ENCODE data around the gene DEDD2. TPM values are rescaled to one million over a fixed set of nuclear protein-coding genes. Genes with fewer than 3 reads are reported as not detected.
"Not testable (repeated sequence)": the region's sequence is repeated elsewhere in the genome, so short reads cannot be mapped to it uniquely, and the experiment has no call there.

DEDD2 gene, protein sequence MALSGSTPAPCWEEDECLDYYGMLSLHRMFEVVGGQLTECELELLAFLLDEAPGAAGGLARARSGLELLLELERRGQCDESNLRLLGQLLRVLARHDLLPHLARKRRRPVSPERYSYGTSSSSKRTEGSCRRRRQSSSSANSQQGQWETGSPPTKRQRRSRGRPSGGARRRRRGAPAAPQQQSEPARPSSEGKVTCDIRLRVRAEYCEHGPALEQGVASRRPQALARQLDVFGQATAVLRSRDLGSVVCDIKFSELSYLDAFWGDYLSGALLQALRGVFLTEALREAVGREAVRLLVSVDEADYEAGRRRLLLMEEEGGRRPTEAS
- 10 to 100 TPM; 28.5 to 41.3 (median 36.3) TPM for total RNA-seq
- 10 to 100 TPM; 42.2 to 87.6 (median 49.9) TPM for polyA plus RNA-seq

DNA sequence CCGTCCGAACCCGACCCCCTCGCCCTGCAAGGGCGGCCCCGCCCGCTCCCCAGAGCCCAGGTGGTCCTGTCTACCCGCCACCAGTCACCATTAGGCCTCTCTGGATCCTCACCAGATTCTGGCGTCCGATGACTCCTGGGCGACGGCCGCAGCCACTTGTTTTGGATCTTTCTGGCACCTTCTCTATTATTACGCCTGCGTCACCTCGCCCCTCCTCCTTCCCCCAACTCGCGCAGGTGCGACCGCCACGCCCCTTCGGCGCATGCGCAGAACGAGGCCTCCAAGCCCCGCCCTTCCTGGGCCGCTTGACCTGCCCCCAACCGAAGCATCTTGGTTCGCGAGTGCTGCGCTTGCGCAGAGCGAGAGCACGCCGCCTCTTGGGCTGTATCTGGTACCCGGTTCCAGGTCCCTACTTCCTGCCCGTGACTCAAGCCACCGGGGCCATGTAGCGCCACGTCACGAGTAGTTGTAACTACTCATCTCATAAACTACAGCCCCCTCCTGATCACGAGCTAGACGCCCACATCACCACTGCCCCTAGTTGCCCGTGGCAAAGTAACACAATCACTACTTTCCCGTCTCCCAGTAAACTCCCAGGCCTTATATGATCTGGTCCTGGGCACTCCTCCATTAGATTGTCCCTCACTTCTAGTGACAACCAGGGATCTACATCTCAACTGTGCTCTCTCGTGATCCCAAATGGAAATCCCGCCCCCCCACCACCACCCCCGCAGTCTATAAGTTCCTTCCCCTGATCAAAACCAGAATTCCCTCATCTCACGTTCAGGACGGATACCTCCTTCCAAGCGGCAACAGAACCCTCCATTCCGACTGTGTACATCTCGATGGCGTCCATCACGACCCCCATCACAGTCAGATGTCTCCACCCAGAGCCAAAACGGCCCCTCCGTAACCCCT, at the start of gene DEDD2:
Gene DEDD2 (minus strand): TSS at position 158 of the 918 bp plus-strand sequence. CDS start 670 bp downstream, outside the sequence.
- H3K4me1 ChIP-seq = peaks cover 0 to 48% (median 46%) of the 10 kb centered on the region in 4 donors

DNA sequence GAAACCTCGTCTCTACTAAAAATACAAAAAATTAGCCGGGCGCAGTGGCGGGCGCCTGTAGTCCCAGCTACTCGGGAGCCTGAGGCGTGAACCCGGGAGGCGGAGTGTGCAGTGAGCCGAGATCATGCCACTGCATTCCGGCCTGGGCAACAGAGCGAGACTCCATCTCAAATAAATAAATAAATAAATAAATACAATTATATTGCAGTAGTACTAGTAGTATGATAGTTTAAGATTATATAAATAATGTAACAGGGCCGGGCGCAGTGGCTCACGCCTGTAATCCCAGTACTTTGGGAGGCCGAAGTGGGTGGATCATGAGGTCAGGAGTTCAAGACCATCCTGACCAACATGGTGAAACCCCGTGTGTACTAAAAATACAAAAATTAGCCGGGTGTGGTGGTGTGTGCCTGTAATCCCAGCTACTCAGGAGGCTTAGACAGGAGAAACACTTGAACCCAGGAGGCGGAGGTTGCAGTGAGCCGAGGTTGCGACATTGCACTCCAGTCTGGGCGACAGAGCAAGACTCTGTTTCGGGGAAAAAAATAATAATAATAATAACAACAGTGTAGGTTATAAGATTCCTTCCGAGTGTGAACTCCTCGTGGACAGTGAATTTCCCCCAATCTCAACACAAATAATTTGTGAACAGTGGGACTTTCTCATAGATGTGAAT, 49.6 kb upstream of the DEDD2 start:
- H3K27ac ChIP-seq = peak overlapping the region in 3 of 4 donors; percentile 94 to 99 (median 97)
- H3K36me3 ChIP-seq; H3K27me3 ChIP-seq; H3K9me3 ChIP-seq; H3K4me3 ChIP-seq; intact Hi-C loops (cut with DNase I): not testable (repeated sequence)
- WGBS, 2 donors = 89 to 94% methylated on average over 24 to 25 of the region's 25 CpGs
- DNase-seq = peak; percentile 64
- peaks cover 0 to 32% (median 29%) of the 10 kb centered on the region in 4 donors for H3K4me1 ChIP-seq

More for the DNA sequence above, at the start of gene DEDD2:
- no peaks in the 10 kb centered on the region for H3K9me3 ChIP-seq
- no peaks in the 10 kb centered on the region for H3K27me3 ChIP-seq
- intact Hi-C loops (cut with DNase I) = loop anchor here (2.0 kb wide), 1 partner anchor 25 kb away; the partner anchor contains the start of gene GSK3A
- H3K27ac ChIP-seq = peak within 1 kb of the TSS; percentile 86 to 90 (median 89)
- DNase-seq = peak; percentile 99
- peaks cover 0 to 24% (median 10%) of the 10 kb centered on the region in 4 donors for H3K36me3 ChIP-seq
- 18% methylated on average over 57 of the region's 57 CpGs for WGBS, 2 donors
- H3K4me3 ChIP-seq = peak within 1 kb of the TSS; percentile 78 to 90 (median 84)
- TF ChIP-seq EP300 (IDR thresholded peaks at IDR 0.05) (peak in 1 of 4 donors; percentile 85), POLR2AphosphoS5 (IDR thresholded peaks at IDR 0.05) (peak; percentile 68 to 92 (median 76)), POLR2A (IDR thresholded peaks at IDR 0.05) (peak; percentile 33 to 79)
- TF ChIP-seq, protein P1, sequence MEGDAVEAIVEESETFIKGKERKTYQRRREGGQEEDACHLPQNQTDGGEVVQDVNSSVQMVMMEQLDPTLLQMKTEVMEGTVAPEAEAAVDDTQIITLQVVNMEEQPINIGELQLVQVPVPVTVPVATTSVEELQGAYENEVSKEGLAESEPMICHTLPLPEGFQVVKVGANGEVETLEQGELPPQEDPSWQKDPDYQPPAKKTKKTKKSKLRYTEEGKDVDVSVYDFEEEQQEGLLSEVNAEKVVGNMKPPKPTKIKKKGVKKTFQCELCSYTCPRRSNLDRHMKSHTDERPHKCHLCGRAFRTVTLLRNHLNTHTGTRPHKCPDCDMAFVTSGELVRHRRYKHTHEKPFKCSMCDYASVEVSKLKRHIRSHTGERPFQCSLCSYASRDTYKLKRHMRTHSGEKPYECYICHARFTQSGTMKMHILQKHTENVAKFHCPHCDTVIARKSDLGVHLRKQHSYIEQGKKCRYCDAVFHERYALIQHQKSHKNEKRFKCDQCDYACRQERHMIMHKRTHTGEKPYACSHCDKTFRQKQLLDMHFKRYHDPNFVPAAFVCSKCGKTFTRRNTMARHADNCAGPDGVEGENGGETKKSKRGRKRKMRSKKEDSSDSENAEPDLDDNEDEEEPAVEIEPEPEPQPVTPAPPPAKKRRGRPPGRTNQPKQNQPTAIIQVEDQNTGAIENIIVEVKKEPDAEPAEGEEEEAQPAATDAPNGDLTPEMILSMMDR (IDR thresholded peaks at IDR 0.05) = no peak

DNA sequence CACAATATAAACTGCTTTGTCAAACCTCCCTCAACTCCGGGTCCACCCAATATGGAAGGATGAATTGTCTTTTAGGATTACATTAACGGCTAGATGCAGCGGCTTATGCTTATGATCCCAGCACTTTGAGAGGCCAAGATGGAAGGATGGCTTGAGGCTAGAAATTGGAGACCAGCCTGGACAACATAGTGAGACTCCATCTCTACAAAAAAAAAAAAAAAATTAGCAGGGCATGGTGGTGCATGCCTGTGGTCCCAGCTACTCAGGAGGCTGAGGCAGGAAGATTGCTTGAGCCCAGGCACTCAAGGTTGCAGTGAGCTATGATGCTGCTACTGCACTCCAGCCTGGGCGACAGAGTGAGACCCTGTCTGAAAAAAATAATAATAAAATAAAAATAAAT, 48.6 kb upstream of the DEDD2 start:
- 94 to 96% methylated on average over 4 of the region's 4 CpGs for WGBS, 2 donors
- DNase-seq; H3K4me3 ChIP-seq; H3K27me3 ChIP-seq; H3K9me3 ChIP-seq; H3K27ac ChIP-seq; H3K36me3 ChIP-seq; intact Hi-C loops (cut with DNase I): not testable (repeated sequence)
- peaks cover 0 to 25% (median 22%) of the 10 kb centered on the region in 4 donors for H3K4me1 ChIP-seq

DNA sequence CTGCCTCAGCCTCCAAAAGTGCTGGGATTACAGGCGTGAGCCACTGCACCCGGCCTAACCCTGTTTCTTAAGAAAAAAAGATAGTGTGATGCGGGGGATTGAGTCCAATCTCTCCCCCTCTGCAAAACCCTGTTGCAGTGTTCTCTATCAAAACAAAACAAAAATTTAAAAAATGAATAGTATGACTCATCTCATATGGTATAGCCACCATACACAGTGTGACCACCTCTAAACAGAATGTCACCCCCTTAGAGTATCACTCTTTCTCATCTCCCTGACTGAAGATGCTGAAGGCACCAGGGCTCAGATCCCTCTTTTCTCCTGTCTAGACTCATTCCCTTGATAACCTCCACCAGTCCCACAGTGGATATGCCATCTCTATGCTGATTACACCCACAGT, 44.3 kb upstream of the DEDD2 start:
- Histone ChIP-seq H3K36me3 (no peaks in the 10 kb centered on the region), H3K4me3 (no peak overlapping the region), H3K4me1 (peaks cover 0 to 5% (median 2%) of the 10 kb centered on the region in 4 donors), H3K27me3 (no peaks in the 10 kb centered on the region), H3K9me3 (no peaks in the 10 kb centered on the region), H3K27ac (no peak overlapping the region)
- intact Hi-C loops (cut with DNase I) = no loop called here
- no peak for DNase-seq
- WGBS, 2 donors = 93 to 94% methylated on average over 3 of the region's 3 CpGs
- TF ChIP-seq EP300 (IDR thresholded peaks at IDR 0.05) (no peak), POLR2A (IDR thresholded peaks at IDR 0.05) (no peak), POLR2AphosphoS5 (IDR thresholded peaks at IDR 0.05) (no peak)
- TF ChIP-seq, protein P1 (IDR thresholded peaks at IDR 0.05) = no peak

DNA sequence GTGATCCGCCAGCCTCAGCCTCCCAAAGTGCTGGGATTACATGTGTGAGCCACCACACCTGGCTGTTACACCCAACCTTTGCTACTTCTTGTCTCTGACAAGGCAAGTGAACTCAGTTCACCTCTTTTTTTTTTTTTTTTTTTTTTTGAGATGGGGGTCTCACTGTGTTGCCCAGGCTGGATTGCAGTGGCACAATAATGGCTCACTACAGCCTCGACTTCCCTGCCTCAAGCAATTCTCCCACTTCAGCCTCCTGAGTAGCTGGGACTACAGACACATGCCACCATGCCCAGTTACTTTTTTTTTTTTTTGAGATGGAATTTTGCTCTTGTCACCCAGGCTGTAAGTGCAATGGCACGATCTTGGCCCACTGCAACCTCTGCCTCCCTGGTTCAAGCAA, 40.4 kb upstream of the DEDD2 start:
- H3K9me3 ChIP-seq; H3K36me3 ChIP-seq; H3K27me3 ChIP-seq; H3K27ac ChIP-seq; intact Hi-C loops (cut with DNase I); DNase-seq; H3K4me3 ChIP-seq: not testable (repeated sequence)
- peaks cover 0 to 22% (median 11%) of the 10 kb centered on the region in 4 donors for H3K4me1 ChIP-seq
- whole genome bisulfite sequencing, 2 donors = 57 to 89% methylated on average over 3 of the region's 3 CpGs
